IPS-18c (cell line): ENCODE measurements around the gene RAD51D.

Source experiments
- H3K4me3 ChIP-seq: 2 replicates; pipeline ENCODE4 v1.7.0; 2013; ENCODE audit warnings: low read depth, mild to moderate bottlenecking, low read length, moderate library complexity; ENCODE audit not compliant: insufficient read depth
- H3K9me3 ChIP-seq: one replicate; pipeline ENCODE4 v1.6.1; 2013; ENCODE audit warnings: mild to moderate bottlenecking, low read length, moderate library complexity; ENCODE audit not compliant: control insufficient read depth, insufficient read depth

Gene RAD51D

GRCh38 chr17:35147375-35147905 is 27.8 kb upstream of the RAD51D start, which contains the start of gene UNC45B:
TSS of gene UNC45B (plus strand) at chr17:35147817. CDS start at chr17:35148264, 447 bp downstream.
- Histone ChIP-seq H3K4me3 (no peak within 1 kb of the TSS), H3K9me3 (no peaks in the 10 kb centered on the region)

- H3K9me3 ChIP-seq, result peaks cover 2% of the 10 kb centered on the region
- H3K4me3 ChIP-seq, result no peak overlapping the region
Observed at GRCh38 chr17:35146214-35146833, 26.7 kb upstream of the RAD51D start.

GRCh38 chr17:35144840-35145239 is 25.2 kb upstream of the RAD51D start:
- H3K4me3 ChIP-seq, result no peak overlapping the region
- peaks cover 2% of the 10 kb centered on the region for H3K9me3 ChIP-seq

DNA sequence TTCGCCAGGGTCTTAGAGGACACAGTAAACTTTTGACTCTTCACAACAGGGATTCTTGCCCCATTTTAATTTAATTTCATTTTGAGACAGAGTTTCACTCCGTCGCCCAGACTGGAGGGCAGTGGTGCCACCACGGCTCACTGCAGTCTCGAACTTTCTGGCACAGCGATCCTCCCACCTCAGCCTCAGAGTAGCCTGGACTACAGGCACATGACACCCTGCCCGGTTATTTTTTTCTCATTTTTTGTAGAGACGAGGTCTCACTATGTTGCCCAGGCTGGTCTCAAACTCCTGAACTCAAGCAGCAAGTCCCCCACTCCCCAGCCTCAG is 22.8 kb upstream of the RAD51D start:
- H3K9me3 ChIP-seq, result peaks cover 2% of the 10 kb centered on the region
- no peak overlapping the region for H3K4me3 ChIP-seq

- peak within 1 kb of the TSS; percentile 67 for H3K4me3 ChIP-seq
- H3K9me3 ChIP-seq, result peaks cover 2% of the 10 kb centered on the region
Observed at GRCh38 chr17:35141681-35142466, 22.2 kb upstream of the RAD51D start, which contains the start of gene NLE1. TSS of gene NLE1 (minus strand) at chr17:35142303. CDS start at chr17:35142275, 28 bp downstream.

DNA sequence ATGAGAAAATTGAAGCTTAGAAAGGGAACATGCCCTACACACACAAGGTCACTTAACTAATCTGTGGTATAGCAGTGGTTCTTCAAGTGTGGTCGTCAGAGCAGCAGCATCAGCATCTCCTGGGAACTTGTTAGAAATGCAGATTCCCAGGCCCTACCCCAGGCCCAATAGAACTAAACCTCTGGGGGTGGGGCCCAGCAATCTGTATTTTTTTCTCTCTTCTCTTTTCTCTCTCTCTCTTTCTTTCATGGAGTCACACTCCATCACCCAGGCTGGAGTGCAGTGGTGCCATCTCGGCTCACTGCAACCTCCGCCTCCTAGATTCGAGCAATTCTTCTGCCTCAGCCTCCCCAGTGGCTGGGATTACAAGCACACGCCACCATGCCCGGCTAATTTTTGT is 18.6 kb upstream of the RAD51D start:
- H3K4me3 ChIP-seq, result no peak overlapping the region
- peaks cover 2% of the 10 kb centered on the region for H3K9me3 ChIP-seq

- H3K9me3 ChIP-seq, result no peaks in the 10 kb centered on the region
Observed at GRCh38 chr17:35135322-35135721, 15.7 kb upstream of the RAD51D start.

DNA sequence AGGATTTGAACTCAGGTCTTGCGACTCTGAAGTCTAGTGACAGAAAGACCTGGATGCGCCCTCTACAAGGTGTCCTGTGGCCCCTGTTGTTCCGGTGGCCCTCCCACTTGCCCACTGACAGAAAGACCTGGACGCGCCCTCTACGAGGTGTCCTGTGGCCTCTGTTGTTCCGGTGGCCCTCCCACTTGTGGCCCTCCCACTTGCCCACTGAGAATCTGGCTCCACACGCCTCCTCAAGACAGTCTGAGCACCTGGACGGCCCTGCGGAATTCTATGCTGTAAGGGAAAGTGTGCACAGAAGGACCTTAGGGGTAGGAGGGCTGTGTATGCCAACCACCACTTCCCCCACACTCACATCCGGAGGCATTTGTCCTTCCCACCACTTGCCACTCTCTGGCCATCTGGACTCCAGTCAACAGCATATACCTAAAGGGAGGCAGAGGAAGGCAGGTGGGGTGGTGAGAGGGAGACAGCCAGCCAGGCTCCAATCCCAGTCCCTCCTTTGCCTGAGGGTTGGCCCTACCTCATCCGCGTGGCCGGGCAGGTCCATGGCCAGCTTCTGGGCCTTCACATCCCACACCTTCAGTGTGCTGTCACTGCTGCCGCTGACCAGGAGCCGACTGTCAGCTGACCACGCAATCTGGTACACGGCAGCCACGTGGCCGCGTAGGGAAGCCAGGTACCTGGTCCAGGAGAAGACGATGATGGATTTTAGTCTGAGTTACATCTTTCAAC is 13.3 kb upstream of the RAD51D start:
- no peaks in the 10 kb centered on the region for H3K9me3 ChIP-seq
- H3K4me3 ChIP-seq, result no peak overlapping the region

More at GRCh38 chr17:35135322-35135721, 15.7 kb upstream of the RAD51D start:
- no peak overlapping the region for H3K4me3 ChIP-seq

- Histone ChIP-seq H3K4me3 (no peak overlapping the region), H3K9me3 (no peaks in the 10 kb centered on the region)
Observed at GRCh38 chr17:35132099-35132498, 12.4 kb upstream of the RAD51D start.

DNA sequence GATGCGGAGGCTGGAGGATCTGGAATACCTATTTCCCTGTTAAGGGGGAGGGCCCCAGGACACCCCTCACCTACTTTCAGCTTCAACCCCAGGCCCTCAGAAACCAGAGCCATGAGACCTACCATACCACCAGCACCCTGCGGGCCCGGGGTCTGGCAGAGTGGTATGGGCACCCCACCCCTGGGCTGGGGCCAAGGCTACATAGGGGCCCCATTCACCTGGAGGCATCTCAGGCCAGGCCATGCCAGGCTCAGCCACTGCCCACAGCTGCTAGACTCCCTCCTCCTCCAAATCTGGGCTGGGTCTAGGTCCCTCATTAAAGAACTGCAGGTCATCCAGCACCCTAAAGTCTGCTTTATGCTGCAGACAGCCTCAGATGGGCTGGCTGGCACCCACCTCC is 10.7 kb upstream of the RAD51D start:
- Histone ChIP-seq H3K9me3 (no peaks in the 10 kb centered on the region), H3K4me3 (no peak overlapping the region)

DNA sequence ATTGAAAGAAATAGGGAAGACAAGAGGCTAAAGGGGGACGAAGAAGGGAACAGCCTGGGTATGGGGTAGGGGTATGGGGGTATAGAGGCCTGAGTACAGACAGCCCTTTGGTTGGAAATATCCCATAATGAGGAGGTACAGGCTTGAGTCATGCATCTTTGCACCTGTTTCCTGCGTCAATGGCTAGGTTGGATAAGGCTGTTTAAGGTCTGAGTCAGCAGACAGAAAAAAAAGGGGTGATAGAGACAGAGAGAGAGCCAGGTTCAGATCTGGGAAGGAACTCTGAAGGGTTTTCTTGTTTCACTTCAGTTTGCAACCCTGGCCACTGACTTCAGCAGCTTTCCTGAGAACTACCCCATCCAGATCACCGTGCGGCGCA is 10.3 kb upstream of the RAD51D start:
- Histone ChIP-seq H3K9me3 (no peaks in the 10 kb centered on the region), H3K4me3 (no peak overlapping the region)

DNA sequence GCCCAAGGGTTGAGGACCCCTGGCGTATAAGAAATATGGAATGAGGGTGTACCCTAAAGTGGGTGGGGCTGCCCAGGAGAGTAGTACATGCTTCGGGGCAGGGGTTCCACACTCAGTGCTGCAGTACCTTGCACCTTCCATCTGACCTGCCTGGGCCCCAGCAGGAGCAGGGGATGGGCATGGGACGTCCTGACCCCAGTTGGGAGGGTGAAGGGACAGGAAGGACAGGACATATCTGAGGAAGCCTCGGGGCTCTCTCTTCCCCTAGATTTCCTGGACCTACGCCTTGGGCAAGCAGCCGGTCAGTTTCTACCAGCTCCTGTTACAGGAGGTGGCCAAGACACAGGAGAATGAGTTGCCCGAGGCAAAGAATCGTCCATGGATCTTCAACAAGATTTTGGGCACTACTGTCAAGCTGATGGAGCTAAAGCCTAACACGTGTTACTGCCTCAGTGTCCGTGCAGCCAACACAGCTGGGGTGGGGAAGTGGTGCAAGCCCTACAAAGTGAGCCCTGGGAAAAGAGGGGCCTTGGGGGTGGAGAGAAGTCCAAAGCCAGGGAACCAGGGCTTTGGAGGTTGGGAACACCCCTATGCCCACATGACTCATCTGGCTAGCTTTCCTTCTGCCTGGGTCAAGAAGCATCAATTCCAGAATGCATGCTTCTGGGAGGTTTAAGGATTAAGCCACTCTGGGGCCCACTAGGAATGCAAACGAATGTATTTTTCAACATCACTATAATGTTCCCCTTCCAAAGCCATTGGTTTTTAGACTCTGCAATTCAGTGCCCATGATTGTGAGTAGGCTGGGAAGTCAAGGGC is 9.7 kb upstream of the RAD51D start:
- Histone ChIP-seq H3K9me3 (no peaks in the 10 kb centered on the region), H3K4me3 (no peak overlapping the region)

- Histone ChIP-seq H3K4me3 (no peak overlapping the region), H3K9me3 (no peaks in the 10 kb centered on the region)
Observed at GRCh38 chr17:35127751-35128514, 8.3 kb upstream of the RAD51D start.

DNA sequence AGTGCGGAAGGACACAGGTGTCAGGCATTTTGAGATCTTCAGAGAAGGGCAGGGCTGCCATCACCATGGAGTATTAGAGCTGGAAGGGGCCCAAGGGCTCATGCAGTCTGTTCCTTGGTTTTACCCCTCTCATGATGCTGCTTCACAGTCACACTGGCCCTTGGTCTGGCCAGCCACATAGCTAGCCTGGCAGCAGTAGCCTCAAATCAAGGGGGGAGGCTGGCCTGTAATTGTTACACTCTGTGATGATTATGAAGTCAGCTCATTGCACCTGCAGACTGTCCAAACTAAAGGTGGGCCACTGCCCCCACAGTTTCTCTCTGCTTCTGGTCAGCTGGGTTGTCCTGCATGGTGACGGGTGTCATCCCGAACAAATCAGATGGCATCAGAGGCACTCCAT is 1.7 kb upstream of the RAD51D start, which contains the start of gene FNDC8:
FNDC8 (plus strand) TSS at position 301 of the 400 bp plus-strand sequence; CDS start at position 380, 79 bp downstream.
- Histone ChIP-seq H3K9me3 (no peaks in the 10 kb centered on the region), H3K4me3 (no peak within 1 kb of the TSS)

DNA sequence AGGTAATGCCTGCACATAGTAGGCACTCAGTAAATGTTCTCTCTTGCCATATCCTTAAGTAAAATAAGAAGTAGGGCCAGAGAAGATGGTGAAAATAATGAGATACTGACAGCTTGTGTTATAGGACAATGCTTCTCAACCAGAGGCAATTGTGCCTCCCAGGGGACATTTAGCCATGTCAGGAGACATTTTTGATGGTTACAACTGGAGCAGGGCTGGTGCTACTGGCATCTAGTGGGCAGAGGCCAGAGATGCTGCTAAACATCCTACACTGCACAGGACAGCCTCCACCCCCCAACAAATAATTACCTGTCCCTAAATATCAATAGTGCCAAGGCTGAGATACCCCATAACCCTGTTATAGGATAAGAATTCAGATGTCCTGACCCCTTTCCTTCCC is 1.7 kb downstream of the RAD51D start:
- no peak overlapping the region; the same call in 1 of the 2 replicates for H3K4me3 ChIP-seq
- H3K9me3 ChIP-seq, result no peaks in the 10 kb centered on the region

GRCh38 chr17:35116845-35117244 is 2.8 kb downstream of the RAD51D start:
- Histone ChIP-seq H3K4me3 (no peak overlapping the region), H3K9me3 (no peaks in the 10 kb centered on the region)
